Measurements from ENCODE around the gene PNMA5.

GRCh38 chrX:152992115-152992514 lies 1.8 kb downstream of the PNMA5 start:
- no peak for TF ChIP-seq CTCF (IDR thresholded peaks at IDR 0.05; ENCODE audit: insufficient read depth, low read length)
- no peak for TF ChIP-seq POLR2AphosphoS5 (IDR thresholded peaks at IDR 0.05; ENCODE audit: low read depth)
- no peak for TF ChIP-seq SPI1 (IDR thresholded peaks at IDR 0.05; ENCODE audit: borderline replicate concordance, low read depth)
- no peak for TF ChIP-seq REST (IDR thresholded peaks at IDR 0.05; ENCODE audit: insufficient replicate concordance, low read depth)

All from HL-60 (cell line).